NK-92 (cell line): ENCODE data around the gene CAB39.
"Not testable (repeated sequence)": the region's sequence is repeated elsewhere in the genome, so short reads cannot be mapped to it uniquely, and the experiment has no call there.

Experiments
- DNase-seq: peaks from one replicate; lab custom pipeline; 2025; ENCODE audit not compliant: unreplicated experiment; lab: John Stamatoyannopoulos, UW

CAB39 gene

DNA sequence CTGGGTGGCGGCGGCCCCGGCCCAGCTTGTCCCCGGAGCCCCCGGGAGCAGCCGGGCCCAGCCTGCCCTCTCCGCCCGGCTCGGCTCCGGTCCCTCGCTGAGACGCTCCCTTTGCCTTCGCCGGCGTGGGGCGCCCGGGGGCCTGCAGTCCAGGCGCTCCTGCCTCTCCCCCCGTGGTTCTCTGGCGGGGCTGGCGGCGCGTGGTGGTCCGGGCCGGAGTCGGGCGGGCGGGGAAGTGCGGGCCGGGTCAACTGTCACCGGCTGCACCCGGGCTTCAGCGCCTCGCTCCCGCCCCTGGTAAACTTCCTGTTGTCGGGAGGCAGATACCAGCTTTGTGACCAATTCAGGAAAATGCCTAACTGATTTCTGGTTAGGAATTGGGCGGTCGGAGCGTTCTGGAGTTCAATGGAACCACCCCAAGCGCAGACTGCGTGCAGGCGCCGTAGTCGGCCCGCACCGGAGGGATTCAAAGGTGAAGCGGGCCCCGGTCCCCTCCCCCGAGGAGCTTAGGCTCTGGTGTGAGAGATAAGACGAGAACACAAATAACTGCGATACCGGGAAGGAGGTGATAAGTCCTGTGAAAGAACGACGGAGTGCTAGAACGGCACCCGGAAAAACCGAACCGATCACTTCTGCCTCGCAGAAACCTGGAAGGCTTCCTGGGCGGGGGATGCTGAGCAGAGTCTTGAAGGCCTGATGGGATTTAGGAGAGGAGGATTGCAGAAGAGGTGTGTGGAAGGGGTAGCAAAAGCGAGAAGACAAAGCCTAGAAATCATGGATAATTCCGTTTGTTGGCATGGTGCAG is 891 bp downstream of the CAB39 start:
- no peak for DNase-seq

DNA sequence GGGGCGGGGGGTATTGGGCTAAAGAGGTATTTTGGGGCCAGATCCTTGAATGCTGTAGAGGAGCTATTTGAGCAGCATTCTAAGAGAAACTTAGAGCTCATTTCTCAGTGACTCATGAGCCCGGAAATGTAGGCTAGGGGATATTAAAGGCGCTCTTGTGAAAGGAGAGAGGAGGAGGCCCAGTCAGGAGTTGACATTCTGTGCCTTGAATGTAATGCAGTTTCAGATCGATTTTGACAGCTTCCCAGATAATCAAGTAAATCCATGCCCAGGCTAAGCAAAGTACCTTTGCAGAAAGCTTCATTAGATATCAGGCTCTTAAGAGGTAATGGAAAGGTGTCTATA is 1.5 kb downstream of the CAB39 start:
- DNase-seq, result no peak

DNA sequence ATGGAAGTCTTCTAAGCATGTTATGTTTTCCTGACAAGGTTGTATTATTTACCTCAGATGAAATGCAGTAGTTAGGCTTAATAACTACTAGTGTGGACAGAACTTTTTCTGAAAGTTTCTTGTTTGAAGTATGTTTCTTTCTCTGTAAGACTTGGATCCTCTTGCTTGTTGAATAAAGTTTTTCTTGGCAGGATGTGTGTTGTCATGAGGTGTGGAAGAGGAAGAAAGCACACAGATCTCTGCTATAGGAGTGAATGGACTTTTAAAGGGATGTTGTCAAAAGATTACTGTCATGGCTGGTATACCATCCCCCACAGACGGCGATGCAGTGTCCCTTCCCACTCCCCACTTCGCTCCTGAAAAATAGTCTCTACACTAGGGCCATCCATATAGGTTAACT is 2.6 kb downstream of the CAB39 start:
- no peak for DNase-seq

DNA sequence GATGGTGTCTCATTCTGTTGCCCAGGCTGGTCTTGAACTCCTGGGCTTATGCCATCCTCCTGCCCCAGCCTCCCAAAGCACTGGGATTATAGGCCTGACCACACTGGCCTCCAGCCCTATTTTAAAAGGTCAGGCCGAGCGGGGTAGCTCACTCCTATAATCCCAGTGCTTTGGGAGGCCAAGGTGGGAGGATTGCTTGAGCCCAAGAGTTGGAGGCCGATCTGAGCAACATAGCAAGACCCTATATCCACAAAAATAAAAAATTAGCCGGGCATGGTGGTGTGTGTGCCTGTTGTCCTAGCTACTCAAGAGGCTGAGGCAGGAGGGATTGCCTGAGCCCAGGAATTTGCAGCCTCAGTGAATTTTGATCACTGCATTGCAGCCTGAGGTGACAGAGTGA is 3.9 kb downstream of the CAB39 start:
- no peak for DNase-seq

DNA sequence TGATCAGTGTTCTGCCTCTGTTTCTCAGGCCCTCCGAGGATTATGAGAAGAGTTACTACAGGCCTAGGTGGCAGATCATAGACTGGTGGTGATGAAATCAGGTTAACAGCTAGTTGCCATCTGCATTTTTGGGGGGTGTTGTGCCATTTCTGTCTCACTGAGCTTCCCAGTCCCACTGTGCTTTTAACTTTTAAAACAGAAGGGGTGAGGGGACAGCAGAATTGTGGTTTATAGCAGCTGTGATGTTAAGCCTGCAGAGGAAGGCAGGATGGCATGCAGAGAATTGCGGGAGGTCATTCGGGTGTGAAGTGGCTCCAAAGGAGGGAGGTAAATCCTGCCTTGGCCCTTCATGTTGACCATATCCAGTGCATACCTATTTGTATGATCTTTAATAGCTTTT is 5.0 kb downstream of the CAB39 start:
- no peak for DNase-seq

DNA sequence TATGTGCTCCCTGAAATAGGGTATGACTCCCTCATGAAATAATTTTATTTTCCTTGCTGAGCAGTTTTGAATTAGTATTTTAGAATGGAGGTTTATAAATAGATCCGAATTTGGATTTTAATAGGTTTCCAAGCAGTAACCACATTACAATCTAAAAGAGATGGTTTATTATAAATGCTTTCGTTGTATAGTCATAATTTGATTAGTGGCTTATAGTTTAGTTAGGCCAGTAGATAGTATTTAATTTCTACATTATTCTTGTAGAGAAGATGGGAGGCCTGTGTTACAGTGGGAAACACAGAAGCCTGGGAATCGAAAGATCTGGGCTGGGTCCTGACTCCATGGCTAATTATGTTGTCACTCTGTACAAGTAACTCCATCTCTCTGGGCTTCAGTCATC is 6.7 kb downstream of the CAB39 start:
- no peak for DNase-seq

DNA sequence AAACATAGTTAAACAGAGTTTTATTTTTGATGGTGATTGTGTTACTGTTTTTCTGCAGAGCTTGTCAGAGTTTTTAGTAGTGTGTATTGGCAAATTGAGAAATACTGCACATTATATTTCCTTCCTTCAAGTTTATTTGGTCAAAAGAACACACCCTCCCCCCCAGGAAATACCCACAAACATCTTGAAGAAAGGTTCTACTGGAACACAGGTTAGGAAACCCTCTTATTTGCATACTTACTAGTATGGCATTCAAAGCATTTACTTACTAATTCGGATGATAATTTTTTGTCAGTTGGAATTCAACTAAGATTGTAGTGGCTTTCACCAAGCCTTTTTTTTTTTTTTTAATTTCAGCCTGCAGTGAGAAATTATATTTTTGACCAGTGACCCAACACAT is 9.1 kb downstream of the CAB39 start:
- no peak for DNase-seq

DNA sequence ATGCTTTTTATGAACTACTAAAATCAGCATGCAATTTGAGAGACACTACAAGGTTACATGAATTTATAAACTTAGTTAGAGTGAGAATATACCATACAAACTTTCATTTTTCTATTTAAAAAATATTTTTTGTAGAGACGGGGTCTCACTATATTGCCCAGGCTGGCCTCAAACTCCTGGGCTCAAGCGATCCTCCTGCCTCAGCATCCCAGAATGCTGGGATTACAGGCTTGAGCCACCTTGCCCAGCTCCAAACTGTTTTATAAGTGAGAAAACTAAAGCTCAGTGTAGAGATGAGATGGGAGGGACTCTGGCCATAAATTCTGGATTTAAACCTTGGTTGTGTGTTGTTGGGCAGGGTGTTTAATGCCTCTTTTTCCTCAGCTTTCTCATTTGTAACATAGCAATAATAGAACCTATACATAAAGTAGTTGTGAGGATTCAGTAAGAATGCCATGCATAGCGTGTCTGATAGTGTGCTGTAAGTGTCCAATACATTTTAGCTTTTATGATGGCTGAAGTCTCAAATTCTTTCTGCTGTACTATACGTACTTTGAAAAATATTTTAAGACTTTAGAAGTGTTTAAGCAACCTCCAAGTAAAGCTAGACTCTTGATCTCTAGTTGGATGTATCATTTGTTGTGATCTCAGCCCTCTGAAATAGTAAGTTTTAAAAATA is 9.7 kb downstream of the CAB39 start:
- DNase-seq, result no peak

DNA sequence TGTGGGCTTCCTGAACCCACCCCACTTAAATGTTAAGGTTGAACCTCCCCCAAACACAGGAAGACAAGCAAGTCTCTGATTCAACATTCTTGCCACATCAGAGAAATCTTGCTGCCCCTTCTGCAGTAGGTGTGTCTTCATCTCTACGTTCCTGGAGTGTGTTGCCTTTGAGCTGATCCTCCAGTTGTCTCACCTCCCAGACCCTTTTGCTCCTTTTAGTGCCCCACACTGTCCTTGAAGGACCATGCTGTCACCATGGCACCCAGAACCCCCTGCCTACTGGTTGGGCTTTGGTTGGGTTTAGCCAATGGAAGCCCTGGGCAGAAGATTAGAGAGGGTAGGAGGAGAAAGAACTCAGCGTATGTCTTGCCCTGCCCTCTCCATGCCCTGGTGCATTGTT is 10.7 kb downstream of the CAB39 start:
- no peak for DNase-seq

DNA sequence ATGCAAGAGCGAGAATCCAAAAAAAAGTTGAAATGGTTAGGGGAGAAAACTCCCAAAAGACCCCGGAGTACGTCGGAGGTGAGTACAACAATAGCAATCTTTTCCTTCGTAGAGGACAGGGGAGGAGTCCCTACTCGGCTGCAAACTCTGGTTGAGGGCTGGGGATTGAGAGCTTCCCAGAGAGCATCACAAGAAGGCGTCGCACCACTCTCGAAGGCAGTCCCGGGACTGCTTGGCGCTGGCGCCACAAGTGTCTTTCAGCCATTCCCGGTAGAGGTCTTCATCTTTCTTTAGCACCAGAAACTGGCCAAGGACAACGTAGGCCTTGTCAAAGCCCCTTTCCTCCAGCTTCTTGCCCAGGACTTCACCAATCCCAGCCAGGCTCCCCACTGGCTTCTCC is 12.3 kb downstream of the CAB39 start:
- DNase-seq, result not testable (repeated sequence)

DNA sequence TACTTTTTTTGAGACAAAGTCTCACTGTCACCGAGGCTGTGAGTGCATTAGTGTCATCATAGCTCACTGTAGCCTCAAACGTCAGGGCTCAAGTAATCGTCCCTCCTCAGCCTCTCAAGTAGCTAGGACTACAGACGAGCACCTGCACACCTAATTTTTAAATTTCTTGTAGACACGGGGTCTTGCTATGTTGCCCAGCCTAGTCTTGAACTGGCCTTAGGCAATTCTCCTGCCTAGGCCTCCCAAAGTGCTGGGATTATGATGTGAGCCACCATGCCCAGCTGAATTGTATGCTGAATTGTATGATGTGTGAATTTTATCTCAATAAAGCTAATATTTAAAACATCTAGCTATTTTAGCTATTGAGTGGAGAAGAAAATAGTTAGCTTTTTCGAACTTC is 18.9 kb downstream of the CAB39 start:
- DNase-seq, result no peak

DNA sequence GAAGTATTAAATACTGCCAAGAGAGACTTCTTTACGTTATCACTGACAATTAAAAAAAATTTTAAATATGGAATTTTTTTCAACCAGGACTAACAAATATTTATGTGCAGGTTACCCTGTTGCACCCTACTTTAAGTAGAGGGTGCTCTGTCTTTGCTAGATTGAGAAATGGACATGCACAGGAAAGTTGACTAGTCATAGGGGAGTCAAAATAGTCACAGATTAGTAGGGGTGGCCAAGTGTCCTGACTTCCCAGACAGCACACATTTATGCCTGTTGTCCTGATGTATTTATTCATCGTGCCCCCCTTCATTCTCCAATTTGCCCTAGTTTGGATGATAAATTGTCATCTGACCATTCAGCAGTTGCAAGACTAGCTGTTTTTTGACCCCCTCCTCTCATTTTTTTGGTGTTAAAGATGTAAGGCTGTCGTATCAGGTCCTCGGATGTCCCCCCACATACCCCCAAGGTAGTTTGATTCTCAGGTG is 20.3 kb downstream of the CAB39 start:
- DNase-seq, result no peak

DNA sequence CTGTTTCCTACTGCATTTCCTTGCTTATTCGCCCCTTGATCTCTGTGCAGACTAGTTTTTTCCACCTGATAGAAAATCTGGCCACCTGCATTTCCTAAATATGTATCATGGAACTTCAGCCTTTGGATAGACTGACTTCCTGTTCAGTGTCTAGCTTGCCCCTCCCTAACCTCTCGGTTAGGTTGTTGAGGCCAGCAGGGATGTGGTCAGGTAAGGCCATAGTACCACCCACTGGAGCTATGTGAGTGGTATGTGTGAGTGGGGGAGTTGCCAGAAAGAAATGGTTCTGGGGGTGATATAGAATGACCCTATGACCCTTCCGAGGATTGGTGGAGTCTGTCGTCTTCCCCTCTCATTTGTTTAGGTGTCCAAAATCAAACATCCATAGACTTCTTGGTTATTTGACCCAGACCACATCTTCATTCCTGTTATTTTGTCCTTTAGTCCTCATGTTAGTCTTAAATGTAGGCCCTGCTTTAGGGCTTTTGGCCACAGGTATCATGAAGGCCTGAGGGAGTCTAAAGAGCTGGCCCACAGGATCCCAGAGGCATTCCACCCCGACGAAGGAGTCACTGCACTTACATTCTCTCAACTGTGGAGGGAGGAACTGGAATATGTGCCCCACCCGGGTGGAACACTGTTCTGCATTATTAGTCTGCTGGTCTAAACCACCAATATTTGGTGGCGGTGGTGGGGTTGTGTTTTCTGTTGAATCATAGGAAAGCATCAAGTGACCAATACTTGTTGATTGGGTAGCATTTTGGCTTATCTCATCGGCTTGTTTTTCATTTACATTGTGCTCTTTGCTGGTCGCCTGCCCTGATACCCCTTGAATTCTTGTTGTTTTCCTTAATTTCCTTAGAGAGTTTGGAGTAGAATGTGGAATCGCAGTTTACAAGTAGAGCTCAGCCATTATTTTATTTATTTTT is 21.9 kb downstream of the CAB39 start:
- DNase-seq, result no peak

DNA sequence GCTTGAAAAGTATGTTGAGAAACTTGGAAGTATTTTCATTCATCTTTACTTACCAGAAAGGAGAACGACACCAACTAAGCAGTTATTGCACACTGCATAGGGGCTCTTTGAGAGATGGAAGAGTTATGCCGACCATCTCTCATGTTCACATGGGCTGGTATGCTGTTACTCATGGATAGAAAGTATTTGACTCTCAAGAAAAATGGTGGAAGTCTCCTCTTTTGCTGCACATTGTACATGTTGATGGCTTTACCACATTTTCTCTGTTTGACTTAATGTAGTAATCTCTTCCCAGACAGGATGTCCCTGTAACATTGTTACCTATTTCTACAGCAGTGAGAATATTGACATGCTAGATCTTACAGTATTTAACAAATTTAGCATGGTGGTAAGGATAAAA is 23.2 kb downstream of the CAB39 start:
- DNase-seq, result no peak

DNA sequence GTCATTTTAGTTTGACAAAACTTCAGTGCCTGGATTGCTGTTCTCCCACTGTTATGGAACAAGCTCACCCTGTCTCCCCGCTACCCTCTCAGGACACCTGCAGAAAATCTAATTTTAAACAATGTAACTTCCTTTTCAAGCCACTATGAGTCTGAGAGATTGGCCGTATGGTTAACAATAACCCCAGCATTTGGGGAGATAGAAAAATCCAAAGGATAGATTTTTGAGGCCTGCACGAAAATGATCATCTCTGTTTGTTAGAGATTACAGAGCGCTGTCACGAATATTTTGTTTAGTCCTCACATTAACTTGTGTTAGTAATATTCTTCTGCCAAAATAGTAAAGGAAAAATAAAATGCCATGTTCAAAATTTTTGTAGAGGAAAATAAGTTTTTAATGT is 24.7 kb downstream of the CAB39 start:
- DNase-seq, result no peak

DNA sequence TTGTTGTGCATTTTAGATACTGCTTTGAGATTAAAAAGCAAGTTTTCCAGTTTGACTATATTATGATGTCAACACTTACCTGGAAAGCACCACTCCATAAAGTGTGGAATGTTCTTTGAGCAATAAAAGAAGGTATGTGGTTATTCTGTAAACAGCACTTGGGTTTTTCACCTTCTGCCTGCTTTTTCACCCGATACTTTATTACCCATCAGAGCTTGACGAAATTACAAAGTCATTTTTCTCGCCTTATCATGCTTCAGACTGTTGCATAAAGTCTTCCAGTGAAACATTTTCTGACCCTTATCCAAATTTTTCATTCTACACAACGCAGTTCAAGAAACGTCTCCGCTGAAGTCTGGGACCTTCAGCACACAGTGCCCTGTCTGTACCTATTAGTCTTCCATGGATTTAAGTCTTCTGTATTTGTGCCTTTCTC is 25.2 kb downstream of the CAB39 start:
- DNase-seq, result no peak

DNA sequence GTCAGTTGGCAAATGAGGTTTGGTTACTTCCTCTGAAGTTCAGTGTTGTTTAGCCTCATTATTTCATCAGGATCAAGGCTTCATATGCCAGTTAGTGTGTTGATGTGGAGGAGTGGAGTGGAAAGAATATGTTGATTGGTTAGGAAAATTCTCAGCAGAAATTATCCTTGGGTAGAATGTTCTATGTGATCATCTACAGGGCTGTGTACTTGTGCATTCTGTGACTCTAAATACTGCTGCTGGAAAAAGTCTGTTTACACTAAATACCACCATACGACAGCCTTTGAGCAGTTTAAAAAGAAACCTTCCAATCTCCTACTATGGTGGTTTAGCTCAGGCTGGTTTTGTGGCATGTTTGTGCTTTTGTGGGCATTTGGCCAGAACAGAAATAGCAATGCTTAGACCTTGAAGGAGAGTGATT is 25.8 kb downstream of the CAB39 start:
- DNase-seq, result no peak

DNA sequence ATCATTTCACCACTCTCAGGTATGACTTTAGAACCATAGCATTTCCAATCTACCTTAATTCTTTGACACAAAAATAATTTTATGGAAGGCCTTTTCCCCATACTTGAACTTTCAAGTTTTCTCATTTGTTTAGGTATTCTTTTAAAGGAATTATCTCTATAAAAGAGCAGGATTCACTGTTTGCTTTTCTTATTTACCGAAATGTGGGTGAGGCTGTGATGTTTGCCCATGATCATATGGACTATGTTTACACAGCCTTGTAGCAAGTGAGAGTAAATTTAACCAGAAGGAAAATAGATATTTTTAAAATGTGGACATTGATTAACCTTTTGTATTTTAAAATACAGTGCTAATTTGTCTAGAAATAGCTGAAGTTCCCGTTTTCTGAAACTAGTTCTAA is 26.3 kb downstream of the CAB39 start:
- no peak for DNase-seq

DNA sequence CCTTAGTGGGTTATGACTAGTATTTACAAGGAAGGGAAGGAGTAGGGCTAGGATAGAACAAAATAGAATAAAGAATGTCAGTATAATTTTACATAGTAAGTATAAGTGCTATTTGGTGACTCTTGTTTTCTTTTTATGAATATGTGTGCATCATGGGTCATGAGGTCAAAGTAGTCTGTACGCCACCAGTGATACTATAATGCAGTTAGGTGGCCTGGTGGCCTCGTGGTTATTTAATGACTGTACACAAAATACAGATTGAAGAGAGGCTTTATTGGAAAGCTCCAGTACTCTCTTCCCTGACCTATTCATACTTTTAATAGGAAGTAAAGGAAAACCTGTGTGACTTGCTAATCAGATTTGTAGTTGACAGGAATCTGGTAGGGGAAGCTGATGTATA is 27.3 kb downstream of the CAB39 start:
- no peak for DNase-seq

DNA sequence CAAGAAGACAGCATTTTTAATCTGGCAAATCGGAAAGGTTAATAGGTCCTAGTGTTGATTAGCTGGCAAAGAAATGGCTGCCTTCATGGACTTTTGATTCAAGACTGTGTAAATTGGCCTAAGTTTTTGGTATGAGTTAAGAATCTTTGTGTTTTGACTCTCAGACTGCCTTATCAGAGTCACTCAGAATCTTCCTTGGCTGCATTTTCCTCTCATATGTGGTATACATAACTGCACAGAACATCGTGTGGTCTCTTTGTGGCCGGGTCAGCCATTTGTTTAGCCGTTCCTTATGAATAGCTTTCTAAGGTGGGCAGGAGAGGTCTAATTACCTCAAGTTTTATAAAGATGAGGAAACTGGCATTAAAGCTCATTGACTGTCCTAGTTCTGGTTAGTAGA is 30.1 kb downstream of the CAB39 start:
- DNase-seq, result no peak

DNA sequence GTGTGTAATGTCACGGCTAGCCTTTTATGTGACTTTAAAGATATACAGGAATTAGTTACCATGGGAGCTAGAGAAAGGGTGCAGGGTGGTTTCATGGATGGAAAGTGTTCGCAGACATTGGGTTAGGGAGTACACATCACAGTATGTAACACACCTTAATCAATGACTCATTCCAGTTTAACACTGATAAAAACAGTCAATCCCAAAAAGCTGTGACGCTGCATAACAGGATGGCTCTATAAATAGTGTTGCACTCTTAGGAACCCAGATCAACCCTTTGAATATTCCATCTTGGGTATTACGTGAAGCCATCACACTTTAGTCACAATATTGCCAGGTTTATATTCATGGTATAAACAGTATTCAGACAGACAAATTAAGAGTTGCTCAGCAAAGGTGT is 33.6 kb downstream of the CAB39 start:
- no peak for DNase-seq

DNA sequence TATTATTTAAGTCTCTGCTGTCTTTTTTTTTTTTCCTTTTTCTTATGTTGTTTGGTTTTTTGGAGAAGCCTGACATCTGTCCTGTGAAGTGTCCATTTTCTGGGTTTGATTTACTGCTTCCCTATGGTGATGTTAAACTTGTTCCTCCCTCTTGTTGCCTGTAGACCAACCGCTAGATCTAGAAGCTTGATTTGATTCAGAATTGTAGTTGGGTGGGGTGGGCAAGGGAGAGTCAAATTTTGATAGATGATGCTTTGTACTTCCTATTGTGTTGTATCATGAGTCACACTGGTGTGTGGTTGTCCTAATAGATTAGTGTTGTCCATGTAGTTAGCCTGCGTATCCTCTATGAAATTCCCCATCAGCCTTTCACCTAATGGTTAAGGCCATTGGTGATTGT is 35.4 kb downstream of the CAB39 start:
- no peak for DNase-seq
